GM23338 (cell line): ENCODE results near the gene PHGDH. TPM values are rescaled to one million over a fixed set of nuclear protein-coding genes. Genes with fewer than 3 reads are reported as not detected.

Source experiments
- ATAC-seq: fragments of 200-7000 bp; cut with Tn5 transposase; 3 replicates; pipeline ENCODE4 v1.9.1; 2020
- DNase-seq: peaks from one replicate; pipeline ENCODE4 v3.0.0-alpha.2; 2015; ENCODE audit warnings: low spot score
- H2AFZ ChIP-seq: fragments of 200-600 bp; sonication (generic); 2 replicates; pipeline ENCODE4 v1.8.0; 2016; ENCODE audit warnings: antibody characterized with exemption, mild to moderate bottlenecking, moderate library complexity
- H3F3A ChIP-seq: fragments of 200-600 bp; sonication (generic); replicated peaks from 2 replicates; pipeline ENCODE4 v1.8.0; 2017; ENCODE audit warnings: antibody characterized with exemption, mixed run types, low read depth
- H3K27ac ChIP-seq: fragments of 200-600 bp; sonication (generic); 2 replicates; pipeline ENCODE4 v1.6.1; 2016; ENCODE audit warnings: low read depth
- H3K27me3 ChIP-seq: fragments of 200-600 bp; sonication (generic); 2 replicates; pipeline ENCODE4 v1.8.0; 2016; ENCODE audit warnings: mild to moderate bottlenecking, mixed run types, moderate library complexity; ENCODE audit not compliant: insufficient read depth
- H3K36me3 ChIP-seq: fragments of 200-600 bp; sonication (generic); 2 replicates; pipeline ENCODE4 v1.8.0; 2016; ENCODE audit warnings: mild to moderate bottlenecking; ENCODE audit not compliant: insufficient read depth
- H3K4me1 ChIP-seq: fragments of 200-600 bp; sonication (generic); 2 replicates; pipeline ENCODE4 v1.8.0; 2016; ENCODE audit warnings: mild to moderate bottlenecking, moderate library complexity; ENCODE audit not compliant: insufficient read depth
- H3K4me2 ChIP-seq: fragments of 200-600 bp; sonication (generic); 2 replicates; pipeline ENCODE4 v1.7.1; 2017; ENCODE audit warnings: mixed run types
- H3K4me3 ChIP-seq: fragments of 200-600 bp; sonication (generic); 2 replicates; pipeline ENCODE4 v1.6.1; 2016; ENCODE audit warnings: mixed run types
- H3K79me2 ChIP-seq: fragments of 200-600 bp; sonication (generic); replicated peaks from 2 replicates; pipeline ENCODE4 v1.8.0; 2017; ENCODE audit warnings: mild to moderate bottlenecking; ENCODE audit not compliant: insufficient read depth
- H3K9me2 ChIP-seq: fragments of 200-600 bp; sonication (generic); 2 replicates; pipeline ENCODE4 v1.8.0; 2017; ENCODE audit not compliant: insufficient read depth
- H4K20me1 ChIP-seq: fragments of 200-600 bp; sonication (generic); replicated peaks from 2 replicates; pipeline ENCODE4 v1.8.0; 2017; ENCODE audit warnings: mild to moderate bottlenecking; ENCODE audit not compliant: insufficient read depth
- H3K27ac Mint-ChIP-seq: 2 replicates; pipeline ENCODE4 v1.8.0; 2020; ENCODE audit warnings: inconsistent platforms, mild to moderate bottlenecking, moderate library complexity, mixed read lengths
- H3K27me3 Mint-ChIP-seq: 3 replicates; pipeline ENCODE4 v1.8.0; 2022; ENCODE audit warnings: low read depth, mild to moderate bottlenecking, moderate library complexity, mixed read lengths, inconsistent platforms; ENCODE audit not compliant: insufficient read depth, poor library complexity
- H3K36me3 Mint-ChIP-seq: 3 replicates; pipeline ENCODE4 v1.8.0; 2021; ENCODE audit warnings: low read depth, mild to moderate bottlenecking, inconsistent platforms, moderate library complexity, mixed read lengths
- H3K4me1 Mint-ChIP-seq: 3 replicates; pipeline ENCODE4 v1.8.0; 2020; ENCODE audit warnings: mild to moderate bottlenecking, inconsistent platforms, mixed read lengths
- H3K4me3 Mint-ChIP-seq: 3 replicates; pipeline ENCODE4 v1.8.0; 2021; ENCODE audit warnings: moderate library complexity, mild to moderate bottlenecking, inconsistent platforms, mixed read lengths
- H3K9me3 Mint-ChIP-seq: 3 replicates; pipeline ENCODE4 v1.8.0; 2020; ENCODE audit warnings: moderate library complexity, mild to moderate bottlenecking, inconsistent platforms, mixed read lengths
- EZH2 ChIP-seq: fragments of 200-600 bp; sonication (generic); IDR thresholded peaks from one replicate; pipeline ENCODE4 v1.8.0; 2017; ENCODE audit warnings: antibody characterized with exemption, mild to moderate bottlenecking, low read depth; ENCODE audit not compliant: unreplicated experiment
- EZH2phosphoT487 ChIP-seq: fragments of 200-600 bp; sonication (generic); IDR thresholded peaks from one replicate; pipeline ENCODE4 v1.8.1; 2018; ENCODE audit warnings: antibody characterized with exemption; ENCODE audit not compliant: unreplicated experiment
- JUNB ChIP-seq: IDR thresholded peaks from one replicate; pipeline ENCODE4 v1.6.1; 2016; ENCODE audit warnings: antibody characterized with exemption; ENCODE audit not compliant: unreplicated experiment
- NANOG ChIP-seq: IDR thresholded peaks from 2 replicates; pipeline ENCODE4 v1.6.1; 2016; ENCODE audit warnings: antibody characterized with exemption, borderline replicate concordance
- POLR2AphosphoS5 ChIP-seq: IDR thresholded peaks from 2 replicates; pipeline ENCODE4 v1.6.1; 2016; ENCODE audit warnings: antibody characterized with exemption, low read depth
- STAT1 ChIP-seq: IDR thresholded peaks from one replicate; pipeline ENCODE4 v1.6.1; 2016; ENCODE audit warnings: antibody characterized with exemption; ENCODE audit not compliant: unreplicated experiment
- ZNF114 ChIP-seq: fragments of 250-450 bp; sonication (Bioruptor Pico); IDR thresholded peaks from 2 replicates; pipeline ENCODE4 v1.5.0; 2020; ENCODE audit warnings: mild to moderate bottlenecking, moderate library complexity
- polyA plus RNA-seq: library from polyadenylated mRNA; unstranded; fragments of >200 nt; fragmentation: Nextera tagmentation; extraction: Ambion mirVana; gene quantifications from 2 replicates; pipeline ENCODE4 v1.2.1, GENCODE V29; 2016
- total RNA-seq: library from RNA; depleted of rRNA; stranded (reverse); fragments of >200 nt; shearing (Covaris generic); gene quantifications from 2 replicates; pipeline ENCODE4 v1.2.3, GENCODE V29; 2014
- TF ChIP-seq, protein P1 (sequence below): IDR thresholded peaks from 2 replicates; pipeline ENCODE4 v1.6.1; 2016; ENCODE audit warnings: antibody characterized with exemption
- TF ChIP-seq, protein P2 (sequence below): fragments of 250-450 bp; sonication (Bioruptor Pico); IDR thresholded peaks from 2 replicates; pipeline ENCODE4 v1.5.0; 2020; ENCODE audit warnings: mild to moderate bottlenecking, moderate library complexity
- TF ChIP-seq, protein P3 (sequence below), 2 experiments: fragments of 200-600 bp in 1 of 2; sonication (generic) in 1 of 2; conservative IDR thresholded peaks; 2 replicates each; pipeline versions ENCODE4 v1.5.1 to v1.6.1; 2016 to 2017; ENCODE audit warnings: antibody characterized with exemption in 2 of 2, low read depth in 2 of 2, mild to moderate bottlenecking in 2 of 2, moderate library complexity in 1 of 2

Gene PHGDH
- total and polyA plus RNA-seq, 2 experiments from 2014 or later = 612 to 885 TPM

GRCh38 chr1:119735217-119735616, 23.5 kb downstream of the PHGDH start:
- no peak overlapping the region for H3K4me3 ChIP-seq
- no peak overlapping the region; the same call in 1 of the 2 replicates for H3K27ac Mint-ChIP-seq
- peaks cover 5% of the 10 kb centered on the region; the same call in 2 of the 3 replicates for H3K4me1 Mint-ChIP-seq
- H3K4me2 ChIP-seq = no peak overlapping the region
- H3K27ac ChIP-seq = no peak overlapping the region
- TF ChIP-seq, protein P1, sequence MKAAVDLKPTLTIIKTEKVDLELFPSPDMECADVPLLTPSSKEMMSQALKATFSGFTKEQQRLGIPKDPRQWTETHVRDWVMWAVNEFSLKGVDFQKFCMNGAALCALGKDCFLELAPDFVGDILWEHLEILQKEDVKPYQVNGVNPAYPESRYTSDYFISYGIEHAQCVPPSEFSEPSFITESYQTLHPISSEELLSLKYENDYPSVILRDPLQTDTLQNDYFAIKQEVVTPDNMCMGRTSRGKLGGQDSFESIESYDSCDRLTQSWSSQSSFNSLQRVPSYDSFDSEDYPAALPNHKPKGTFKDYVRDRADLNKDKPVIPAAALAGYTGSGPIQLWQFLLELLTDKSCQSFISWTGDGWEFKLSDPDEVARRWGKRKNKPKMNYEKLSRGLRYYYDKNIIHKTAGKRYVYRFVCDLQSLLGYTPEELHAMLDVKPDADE = no peak
- TF ChIP-seq POLR2AphosphoS5 (no peak), NANOG (no peak)
- no peaks in the 10 kb centered on the region for H3K9me3 Mint-ChIP-seq
- ATAC-seq = no peak
- DNase-seq = no peak
- no peaks in the 10 kb centered on the region for H3K9me2 ChIP-seq
- H3K36me3 Mint-ChIP-seq = peaks cover 98% of the 10 kb centered on the region
- no peak overlapping the region for H3K4me3 Mint-ChIP-seq
- no peak overlapping the region for H2AFZ ChIP-seq
- peaks cover 12% of the 10 kb centered on the region for H3K27me3 Mint-ChIP-seq
- peaks cover 36% of the 10 kb centered on the region for H3K79me2 ChIP-seq
- peaks cover 70% of the 10 kb centered on the region for H4K20me1 ChIP-seq
- H3F3A ChIP-seq = peaks cover 30% of the 10 kb centered on the region
- no peaks in the 10 kb centered on the region for H3K27me3 ChIP-seq
- H3K4me1 ChIP-seq = no peaks in the 10 kb centered on the region
- peaks cover 84% of the 10 kb centered on the region for H3K36me3 ChIP-seq

- Mint-ChIP-seq H3K9me3 (no peaks in the 10 kb centered on the region), H3K27ac (no peak overlapping the region), H3K36me3 (peaks cover 98% of the 10 kb centered on the region), H3K27me3 (peaks cover 13% of the 10 kb centered on the region), H3K4me3 (no peak overlapping the region), H3K4me1 (peaks cover 5% of the 10 kb centered on the region; the same call in 2 of the 3 replicates)
- Histone ChIP-seq H2AFZ (no peak overlapping the region), H3F3A (peaks cover 38% of the 10 kb centered on the region), H3K36me3 (peaks cover 73% of the 10 kb centered on the region), H3K4me2 (no peak overlapping the region), H4K20me1 (peaks cover 55% of the 10 kb centered on the region), H3K27ac (no peak overlapping the region), H3K4me1 (no peaks in the 10 kb centered on the region), H3K79me2 (peaks cover 23% of the 10 kb centered on the region), H3K9me2 (no peaks in the 10 kb centered on the region), H3K4me3 (no peak overlapping the region), H3K27me3 (no peaks in the 10 kb centered on the region)
- ATAC-seq (no peak), DNase-seq (no peak)
- TF ChIP-seq ZNF114 (CRISPR knock-in tag) = no peak
- TF ChIP-seq JUNB = no peak
- TF ChIP-seq, protein P2, sequence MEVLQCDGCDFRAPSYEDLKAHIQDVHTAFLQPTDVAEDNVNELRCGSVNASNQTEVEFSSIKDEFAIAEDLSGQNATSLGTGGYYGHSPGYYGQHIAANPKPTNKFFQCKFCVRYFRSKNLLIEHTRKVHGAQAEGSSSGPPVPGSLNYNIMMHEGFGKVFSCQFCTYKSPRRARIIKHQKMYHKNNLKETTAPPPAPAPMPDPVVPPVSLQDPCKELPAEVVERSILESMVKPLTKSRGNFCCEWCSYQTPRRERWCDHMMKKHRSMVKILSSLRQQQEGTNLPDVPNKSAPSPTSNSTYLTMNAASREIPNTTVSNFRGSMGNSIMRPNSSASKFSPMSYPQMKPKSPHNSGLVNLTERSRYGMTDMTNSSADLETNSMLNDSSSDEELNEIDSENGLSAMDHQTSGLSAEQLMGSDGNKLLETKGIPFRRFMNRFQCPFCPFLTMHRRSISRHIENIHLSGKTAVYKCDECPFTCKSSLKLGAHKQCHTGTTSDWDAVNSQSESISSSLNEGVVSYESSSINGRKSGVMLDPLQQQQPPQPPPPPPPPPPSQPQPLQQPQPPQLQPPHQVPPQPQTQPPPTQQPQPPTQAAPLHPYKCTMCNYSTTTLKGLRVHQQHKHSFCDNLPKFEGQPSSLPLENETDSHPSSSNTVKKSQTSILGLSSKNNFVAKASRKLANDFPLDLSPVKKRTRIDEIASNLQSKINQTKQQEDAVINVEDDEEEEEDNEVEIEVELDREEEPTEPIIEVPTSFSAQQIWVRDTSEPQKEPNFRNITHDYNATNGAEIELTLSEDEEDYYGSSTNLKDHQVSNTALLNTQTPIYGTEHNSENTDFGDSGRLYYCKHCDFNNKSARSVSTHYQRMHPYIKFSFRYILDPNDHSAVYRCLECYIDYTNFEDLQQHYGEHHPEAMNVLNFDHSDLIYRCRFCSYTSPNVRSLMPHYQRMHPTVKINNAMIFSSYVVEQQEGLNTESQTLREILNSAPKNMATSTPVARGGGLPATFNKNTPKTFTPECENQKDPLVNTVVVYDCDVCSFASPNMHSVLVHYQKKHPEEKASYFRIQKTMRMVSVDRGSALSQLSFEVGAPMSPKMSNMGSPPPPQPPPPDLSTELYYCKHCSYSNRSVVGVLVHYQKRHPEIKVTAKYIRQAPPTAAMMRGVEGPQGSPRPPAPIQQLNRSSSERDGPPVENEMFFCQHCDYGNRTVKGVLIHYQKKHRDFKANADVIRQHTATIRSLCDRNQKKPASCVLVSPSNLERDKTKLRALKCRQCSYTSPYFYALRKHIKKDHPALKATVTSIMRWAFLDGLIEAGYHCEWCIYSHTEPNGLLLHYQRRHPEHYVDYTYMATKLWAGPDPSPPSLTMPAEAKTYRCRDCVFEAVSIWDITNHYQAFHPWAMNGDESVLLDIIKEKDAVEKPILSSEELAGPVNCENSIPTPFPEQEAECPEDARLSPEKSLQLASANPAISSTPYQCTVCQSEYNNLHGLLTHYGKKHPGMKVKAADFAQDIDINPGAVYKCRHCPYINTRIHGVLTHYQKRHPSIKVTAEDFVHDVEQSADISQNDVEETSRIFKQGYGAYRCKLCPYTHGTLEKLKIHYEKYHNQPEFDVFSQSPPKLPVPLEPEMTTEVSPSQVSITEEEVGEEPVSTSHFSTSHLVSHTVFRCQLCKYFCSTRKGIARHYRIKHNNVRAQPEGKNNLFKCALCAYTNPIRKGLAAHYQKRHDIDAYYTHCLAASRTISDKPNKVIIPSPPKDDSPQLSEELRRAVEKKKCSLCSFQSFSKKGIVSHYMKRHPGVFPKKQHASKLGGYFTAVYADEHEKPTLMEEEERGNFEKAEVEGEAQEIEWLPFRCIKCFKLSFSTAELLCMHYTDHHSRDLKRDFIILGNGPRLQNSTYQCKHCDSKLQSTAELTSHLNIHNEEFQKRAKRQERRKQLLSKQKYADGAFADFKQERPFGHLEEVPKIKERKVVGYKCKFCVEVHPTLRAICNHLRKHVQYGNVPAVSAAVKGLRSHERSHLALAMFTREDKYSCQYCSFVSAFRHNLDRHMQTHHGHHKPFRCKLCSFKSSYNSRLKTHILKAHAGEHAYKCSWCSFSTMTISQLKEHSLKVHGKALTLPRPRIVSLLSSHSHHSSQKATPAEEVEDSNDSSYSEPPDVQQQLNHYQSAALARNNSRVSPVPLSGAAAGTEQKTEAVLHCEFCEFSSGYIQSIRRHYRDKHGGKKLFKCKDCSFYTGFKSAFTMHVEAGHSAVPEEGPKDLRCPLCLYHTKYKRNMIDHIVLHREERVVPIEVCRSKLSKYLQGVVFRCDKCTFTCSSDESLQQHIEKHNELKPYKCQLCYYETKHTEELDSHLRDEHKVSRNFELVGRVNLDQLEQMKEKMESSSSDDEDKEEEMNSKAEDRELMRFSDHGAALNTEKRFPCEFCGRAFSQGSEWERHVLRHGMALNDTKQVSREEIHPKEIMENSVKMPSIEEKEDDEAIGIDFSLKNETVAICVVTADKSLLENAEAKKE (CRISPR knock-in tag) = no peak
- TF ChIP-seq EZH2 = no peak
- no peak for TF ChIP-seq EZH2phosphoT487
- TF ChIP-seq, protein P3, sequence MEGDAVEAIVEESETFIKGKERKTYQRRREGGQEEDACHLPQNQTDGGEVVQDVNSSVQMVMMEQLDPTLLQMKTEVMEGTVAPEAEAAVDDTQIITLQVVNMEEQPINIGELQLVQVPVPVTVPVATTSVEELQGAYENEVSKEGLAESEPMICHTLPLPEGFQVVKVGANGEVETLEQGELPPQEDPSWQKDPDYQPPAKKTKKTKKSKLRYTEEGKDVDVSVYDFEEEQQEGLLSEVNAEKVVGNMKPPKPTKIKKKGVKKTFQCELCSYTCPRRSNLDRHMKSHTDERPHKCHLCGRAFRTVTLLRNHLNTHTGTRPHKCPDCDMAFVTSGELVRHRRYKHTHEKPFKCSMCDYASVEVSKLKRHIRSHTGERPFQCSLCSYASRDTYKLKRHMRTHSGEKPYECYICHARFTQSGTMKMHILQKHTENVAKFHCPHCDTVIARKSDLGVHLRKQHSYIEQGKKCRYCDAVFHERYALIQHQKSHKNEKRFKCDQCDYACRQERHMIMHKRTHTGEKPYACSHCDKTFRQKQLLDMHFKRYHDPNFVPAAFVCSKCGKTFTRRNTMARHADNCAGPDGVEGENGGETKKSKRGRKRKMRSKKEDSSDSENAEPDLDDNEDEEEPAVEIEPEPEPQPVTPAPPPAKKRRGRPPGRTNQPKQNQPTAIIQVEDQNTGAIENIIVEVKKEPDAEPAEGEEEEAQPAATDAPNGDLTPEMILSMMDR (conservative IDR thresholded peaks at IDR 0.05; ENCODE audit: low read depth in 2 of 2) = no peak
- TF ChIP-seq STAT1 = no peak
- no peak for TF ChIP-seq NANOG
Observed at GRCh38 chr1:119736649-119737039, 24.9 kb downstream of the PHGDH start.
